ENCODE measurements around the gene FXYD2.

Gene FXYD2

DNA sequence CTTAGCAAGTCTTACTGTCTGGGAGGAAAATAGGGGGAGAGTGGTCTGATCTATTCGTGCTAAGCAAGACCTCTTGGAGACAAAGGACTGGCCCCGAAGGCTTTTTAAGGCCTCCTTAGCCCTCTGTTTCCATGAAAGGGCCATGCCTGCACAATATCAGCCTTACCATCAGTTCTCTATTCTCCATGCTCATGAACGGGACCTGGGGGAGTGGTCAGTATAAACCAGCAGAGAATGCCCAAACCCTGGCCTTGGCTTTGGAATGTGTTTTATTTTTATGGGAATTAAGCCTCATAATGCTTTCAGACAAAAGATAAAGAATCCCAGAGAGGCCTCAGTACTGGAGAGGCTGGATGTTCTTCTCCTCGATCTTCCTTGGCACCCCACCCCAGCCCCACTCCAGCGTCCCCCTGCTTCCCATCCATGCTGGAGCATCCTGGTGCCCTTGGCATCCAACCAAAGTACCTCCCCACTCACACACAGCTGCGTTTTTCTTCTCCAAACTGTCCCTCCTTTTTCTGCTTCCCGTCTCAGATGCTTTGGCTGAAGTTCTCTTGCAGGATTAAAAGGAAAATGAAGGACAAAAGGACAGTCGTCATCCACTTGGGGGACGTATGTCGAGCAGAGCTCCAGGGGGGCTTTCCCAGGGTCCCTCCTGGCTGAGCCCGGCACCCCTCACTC is 33.3 kb upstream of the FXYD2 start:
- no peak for DNase-seq (ENCODE audit: low read depth)

DNA sequence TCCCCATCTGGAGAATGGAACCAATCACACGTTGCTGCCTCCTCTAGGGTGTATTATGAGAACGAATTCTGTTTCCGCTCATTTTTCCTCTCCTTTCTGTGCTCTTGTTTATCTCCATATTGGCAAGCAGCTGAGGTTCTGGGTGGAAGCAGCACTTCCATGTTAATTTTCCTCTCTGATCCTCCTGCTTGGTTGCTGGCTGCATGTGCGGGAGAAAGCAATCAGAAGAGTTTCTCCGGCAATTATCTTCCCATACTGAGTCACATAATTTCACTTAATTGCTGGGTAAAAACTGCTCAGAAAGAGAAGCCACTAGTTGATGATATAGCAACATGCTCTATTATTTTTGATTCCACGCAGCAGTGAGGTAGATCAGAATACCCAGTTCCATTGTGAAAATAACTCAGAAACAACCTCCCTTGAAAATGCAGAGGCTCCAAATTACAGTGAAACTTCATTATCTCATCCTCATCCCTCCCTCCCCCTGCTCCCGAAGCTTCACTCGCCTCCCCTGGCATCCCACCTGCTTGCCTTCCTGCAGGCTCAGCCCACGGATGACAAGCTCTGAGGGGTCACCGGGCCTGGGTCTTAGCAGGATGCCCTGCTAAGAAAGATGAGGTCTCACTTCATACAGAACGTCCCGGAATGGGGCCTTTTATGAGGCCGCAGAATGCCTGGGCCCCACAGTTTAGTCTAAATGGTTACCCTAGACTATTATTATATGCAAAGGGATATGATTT is 31.5 kb upstream of the FXYD2 start:
- DNase-seq (ENCODE audit: low read depth): no peak

DNA sequence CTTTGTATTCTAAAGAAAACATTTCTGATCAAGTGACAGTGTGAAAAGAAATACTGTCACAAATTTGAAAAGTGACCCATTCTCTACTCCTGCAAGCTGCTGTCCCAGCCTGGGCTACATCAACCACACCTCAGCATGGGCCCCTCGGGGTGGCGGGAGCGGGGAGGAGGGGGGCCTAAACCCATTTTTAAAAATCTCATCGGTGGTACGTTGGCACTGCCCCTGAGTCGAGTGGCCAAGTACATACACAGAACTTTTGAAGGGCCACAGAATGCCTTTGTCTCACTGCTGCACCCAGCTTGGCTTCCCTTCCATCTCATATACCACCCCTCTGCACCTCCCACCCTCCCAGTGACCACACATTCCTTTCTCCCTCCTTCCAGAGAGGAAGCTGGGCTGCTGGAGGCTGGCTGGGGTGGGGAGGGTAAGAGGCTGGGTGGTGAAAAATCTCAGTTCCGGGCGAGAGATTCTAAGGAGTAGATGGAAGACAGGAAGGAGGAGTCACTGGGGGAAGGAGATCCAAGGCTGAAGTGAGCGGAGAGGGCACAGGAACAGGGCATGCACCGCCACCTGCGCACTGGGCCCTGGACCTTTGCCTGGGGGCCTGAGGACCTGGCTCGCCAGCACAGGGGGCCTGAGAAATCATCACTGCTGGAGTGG is 30.8 kb upstream of the FXYD2 start:
- no peak for DNase-seq (ENCODE audit: low read depth)

DNA sequence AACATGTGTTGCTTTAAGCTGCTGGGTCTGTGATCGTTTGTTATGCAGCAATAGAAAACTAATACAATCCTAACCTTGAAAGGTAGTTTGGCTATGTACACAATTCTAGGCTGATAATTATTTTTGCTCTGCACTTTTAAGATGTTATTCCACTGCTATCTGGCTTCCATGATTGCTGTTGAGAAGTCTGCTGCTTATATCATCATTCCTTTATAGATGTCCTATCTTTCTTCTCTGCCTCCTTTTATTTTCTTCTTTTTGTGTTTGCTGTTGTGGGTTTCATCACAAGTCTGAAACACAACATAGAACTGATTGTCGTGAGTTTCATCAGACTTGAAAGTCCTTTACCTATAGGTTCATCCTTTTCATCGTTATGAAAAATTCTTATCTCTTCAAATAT is 27.8 kb upstream of the FXYD2 start:
- DNase-seq (ENCODE audit: low read depth): no peak

DNA sequence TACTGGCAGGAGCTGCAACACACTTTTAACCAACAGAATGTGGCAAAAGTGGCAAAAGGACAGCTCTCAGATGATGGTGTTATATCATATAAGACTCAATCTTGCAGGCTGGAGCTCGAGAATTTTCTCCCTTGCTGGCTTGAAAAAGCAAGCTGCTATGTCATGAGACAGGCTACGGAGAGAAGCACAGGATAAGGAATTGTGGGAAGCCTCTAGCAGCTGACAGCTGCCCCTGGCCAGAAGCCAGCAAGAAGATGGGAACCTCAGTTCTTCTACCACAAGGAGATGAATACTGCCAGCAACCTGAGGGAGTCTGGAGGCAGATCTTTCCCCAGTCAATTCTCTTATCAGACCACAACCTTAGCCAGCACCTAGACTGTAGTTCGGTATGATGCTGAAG is 27.3 kb upstream of the FXYD2 start:
- DNase-seq (ENCODE audit: low read depth): no peak

DNA sequence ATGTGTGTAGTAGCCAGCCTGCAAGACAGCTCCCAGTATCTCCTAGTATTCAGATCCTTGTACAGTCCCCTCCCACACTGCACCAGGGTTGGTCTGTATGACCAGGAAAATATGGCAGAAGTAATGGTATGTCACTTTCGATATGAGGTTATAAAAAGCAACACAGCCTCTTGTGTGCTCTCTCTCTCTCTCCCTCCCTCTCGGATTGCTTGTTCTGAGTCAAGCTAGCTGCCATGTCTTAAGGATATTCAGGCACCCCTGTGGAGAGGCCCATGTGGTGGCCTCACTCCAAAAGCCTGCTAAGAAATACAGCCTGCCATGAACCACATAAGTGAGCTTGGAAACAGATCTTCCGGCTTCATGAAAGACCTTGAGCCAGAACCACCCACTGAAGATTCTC is 26.6 kb upstream of the FXYD2 start:
- DNase-seq (ENCODE audit: low read depth): no peak

DNA sequence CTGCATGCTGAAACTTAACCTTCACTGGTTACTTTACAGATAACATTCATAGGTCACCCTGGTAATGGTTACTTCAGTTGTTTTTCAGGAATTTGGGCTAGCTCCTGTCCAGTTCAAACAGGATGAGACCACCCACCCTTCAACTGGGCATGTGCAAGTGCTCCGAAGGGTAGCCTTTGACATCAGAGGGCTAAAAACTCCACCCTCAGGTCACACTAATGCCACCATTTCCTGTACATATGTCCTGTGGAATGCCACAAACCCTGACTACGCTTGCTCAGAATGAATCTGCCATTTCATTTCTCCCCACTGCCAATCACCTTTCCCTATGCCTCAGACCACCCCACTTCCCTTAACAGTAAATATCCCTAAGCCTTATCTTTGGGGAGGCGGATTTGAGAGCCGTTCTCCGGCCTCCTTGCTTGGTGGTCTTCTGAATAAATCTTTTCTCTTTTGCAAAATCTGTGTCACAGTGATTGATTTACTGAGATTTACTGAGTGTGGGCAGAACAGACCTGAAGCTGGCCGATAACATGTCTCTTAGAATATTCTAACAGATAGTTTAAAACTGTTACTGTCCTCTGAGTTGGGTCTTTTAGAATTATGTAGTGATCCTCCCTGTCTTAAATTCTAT is 25.4 kb upstream of the FXYD2 start:
- no peak for DNase-seq (ENCODE audit: low read depth)

DNA sequence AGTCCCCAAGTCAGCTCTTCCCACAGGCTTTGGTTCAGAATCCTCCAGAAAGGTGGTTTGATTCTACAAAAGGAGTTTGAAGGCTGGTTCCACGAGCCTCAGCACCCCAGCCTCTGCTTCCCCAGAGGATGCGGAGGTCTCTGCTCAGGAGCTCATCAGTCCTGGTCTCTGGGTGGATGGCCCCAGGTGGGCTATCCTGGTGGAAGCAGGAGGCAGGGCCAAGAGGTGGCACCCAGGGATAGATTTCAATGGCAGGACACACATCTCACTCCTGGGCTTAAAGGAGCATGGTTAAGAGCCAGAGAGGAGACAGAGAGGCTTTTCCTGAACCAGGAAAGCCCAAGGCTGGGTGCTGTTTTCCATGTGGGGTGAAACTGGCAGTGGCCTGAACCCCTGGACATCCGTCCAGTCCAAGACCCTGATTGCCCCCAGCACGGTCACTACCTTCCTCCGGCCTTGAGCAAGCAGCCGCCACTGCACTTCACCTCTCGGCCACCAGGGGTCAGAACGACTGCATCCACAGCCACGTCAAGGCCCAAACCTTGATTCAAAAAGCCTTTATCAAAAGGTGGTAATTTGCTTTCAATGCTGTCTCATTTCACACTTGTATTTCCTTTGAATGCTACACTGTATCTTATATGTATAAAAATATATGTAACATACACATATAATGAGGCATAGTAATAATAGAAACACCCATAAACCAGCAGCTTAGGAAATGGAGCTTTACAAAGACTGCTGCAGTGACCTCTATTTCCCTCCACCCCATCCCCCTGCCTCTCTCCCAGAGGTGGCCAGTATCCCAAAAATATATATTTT is 19.3 kb upstream of the FXYD2 start:
- peak; percentile 76 for DNase-seq (ENCODE audit: low read depth)

DNA sequence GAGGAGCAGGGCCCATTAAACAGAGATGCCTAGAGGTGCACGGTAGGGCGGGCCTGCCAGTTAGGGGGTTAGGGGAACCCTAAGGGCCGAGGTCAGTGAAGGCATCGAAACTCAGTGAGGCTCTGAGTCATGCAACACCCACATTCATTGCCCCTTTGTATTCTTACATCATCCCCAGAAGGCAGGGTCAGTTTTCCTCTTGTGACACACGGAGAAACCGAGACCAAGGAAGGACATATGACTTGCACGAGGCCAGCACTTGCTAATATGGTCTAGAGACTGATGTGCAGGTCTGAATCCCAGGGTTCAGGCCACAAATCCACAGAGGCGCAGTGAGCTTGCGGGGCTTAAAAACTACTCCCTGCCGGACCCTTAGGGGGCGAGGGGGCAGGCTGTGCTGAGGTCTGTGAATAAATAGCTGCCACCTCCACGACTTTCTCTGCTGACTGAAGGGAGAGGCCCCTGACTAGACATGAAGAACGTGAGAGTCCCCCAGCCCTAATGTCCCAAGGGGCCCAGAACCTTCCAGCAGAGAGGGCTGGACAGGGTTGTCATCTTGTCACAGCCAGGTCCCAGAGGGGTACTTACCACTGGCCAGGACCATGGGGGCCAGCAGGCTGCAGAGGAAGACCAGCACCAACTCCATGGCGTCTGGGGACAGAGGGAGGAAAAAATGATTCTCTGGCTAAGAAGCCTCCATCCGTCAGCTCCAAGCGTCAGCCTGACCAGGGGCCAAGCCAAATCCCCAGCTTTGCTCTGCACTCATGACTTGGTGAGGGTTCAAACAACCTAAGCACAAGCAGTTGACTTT is 17.8 kb upstream of the FXYD2 start:
- no peak for DNase-seq (ENCODE audit: low read depth)

DNA sequence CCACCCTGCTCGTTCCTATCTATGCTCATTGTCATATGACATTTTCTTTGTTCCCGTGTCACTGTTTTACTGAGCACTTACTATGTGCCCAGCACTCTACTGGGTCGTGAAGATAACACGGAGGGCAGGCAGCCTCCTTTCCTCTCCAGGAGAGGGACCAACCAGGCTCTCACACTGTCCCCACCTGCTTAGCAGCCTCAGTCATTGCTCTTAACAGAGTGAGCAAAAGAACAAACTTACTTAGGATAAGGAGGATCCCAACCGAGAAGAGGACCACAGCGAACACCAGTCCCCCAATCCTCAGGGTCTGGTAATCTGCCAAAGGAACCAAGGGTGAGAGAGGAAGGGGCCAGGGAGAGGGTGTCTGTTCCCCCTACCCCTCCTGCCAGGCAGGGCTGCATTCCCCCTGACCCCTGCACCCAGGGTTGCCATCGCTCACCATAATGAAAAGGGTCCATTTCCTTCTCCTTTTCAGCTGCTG is 17.0 kb upstream of the FXYD2 start:
- DNase-seq (ENCODE audit: low read depth): no peak

DNA sequence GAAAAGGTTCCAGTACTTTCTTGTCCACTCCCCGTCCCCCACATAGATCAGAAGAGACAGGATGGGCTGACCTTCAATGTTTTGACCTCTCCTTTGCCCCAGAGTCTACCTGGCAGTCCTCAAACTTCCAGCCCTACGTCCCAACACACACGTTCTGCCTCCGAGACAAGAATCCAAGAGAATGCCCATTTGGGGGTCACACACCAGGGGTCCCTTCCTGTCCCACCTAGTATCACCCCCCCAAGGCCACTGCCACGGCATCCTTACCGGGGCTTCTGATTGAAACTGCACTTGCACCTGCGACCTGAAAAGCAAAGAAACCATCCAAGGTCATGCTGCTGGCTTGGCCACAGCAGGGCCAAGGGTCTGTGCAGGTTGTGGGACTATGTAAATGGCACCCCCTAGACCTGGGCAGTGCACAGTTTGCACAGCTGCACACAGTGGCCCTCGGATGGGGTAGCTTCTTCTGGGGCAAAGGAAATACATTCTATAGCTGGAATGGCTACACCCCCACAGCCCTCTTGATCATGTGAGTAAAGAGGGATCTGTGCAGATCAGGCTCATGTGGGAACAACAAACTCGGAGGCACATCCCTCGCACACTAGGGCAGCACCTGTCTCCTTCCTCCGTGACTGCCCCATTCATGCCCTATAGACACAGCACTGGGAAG is 16.5 kb upstream of the FXYD2 start:
- no peak for DNase-seq (ENCODE audit: low read depth)

DNA sequence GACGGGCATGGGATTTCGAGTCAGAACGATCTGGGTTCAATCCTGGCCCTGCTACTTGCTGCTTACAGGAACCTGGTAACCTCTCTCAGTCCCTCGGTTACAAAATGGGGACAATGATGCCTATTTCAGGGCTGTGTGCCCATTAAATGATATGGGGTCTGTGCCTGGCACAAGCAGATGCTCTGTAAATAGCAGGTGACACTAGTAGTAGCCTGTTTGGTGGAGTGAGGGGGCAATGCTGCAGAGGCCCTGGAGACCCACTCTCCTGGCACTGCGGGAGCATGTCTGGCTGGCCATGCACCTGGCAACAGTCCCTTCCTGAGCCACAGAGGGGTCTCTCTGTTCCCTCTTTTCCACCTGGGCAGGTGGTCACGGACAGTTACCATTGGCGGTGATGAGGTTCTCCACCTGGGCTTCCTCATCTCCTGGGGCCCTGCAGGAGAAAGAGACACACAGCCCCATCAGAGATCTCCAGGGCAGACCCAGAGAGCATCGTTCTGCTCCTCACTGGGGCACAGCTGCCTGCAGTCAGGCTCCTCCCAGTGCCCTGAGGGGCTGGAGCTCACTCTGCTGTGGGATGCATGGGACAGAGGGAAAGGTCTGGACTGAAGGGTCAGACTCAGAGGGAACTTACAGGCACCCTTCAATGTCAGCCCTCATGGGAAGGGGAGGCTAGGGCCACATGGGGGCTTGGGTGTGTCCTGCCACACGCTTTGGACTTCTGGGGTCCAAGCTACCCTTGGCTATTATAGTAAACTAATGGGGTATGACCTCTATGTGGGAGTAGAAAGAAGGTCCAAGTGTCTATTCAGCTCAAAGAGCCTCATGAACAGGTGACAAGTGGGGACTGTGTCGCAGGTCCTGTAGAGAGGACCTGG is 15.6 kb upstream of the FXYD2 start:
- DNase-seq (ENCODE audit: low read depth): no peak

DNA sequence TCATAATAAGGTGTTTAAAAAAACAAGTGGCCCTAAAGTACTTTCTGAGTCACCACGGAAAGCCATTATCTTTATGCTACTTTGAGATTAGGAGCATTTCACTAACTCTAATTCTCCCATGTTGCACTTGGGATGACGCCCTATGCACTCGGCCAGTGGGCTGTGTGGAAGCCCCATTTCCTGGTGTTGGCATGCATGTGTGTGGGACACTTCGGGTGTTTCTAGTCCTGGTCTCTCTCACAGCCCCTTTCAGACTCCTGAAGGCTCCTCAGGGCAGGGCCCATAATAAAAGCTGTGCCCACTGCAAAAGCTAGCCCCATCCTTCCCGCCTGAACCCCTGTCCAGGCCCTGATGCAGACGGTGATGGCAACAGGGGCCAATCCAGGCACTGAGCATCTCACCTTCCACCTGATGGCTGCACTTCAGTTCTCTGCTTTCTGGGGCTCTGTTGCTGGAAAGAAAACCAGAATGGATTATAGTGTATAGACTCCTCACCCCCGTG is 14.9 kb upstream of the FXYD2 start:
- no peak for DNase-seq (ENCODE audit: low read depth)

DNA sequence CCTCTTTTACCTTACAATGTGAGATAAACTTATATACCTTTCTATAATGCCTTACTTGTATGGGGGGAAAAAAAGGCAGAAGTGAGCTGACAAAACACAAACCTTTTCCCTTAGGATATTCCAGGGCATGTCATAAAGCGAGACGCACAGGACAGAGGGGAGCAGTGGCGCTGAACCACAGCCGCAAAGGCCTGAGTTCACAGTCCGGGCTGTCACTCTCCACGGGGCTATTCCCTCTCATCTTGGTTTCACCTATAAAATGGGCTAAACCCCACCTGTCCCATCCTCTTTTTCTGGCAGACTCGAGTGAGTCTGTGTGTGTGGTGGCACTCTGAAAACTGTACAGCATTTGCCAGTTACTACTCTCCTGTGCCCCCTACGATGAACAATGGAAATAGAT is 14.4 kb upstream of the FXYD2 start:
- no peak for DNase-seq (ENCODE audit: low read depth)

DNA sequence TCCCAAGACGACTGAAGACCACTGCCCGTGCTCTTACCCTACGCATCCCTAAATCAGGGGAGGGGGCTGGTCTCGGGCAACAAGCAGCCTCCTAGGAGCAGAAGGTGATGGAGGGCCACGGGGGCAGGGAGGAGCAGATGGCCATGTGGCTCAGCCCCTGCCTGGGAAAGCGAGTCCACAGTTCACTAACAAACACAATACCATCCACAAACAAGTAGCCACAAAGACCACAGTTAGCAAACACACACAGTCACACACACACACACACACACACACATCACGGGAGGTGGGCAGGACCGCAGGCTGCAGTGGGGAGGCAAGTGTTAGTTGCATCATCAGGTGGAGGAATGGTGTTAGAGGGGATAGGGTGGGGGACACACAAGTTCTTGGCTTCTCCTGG is 13.2 kb upstream of the FXYD2 start:
- DNase-seq (ENCODE audit: low read depth): no peak

DNA sequence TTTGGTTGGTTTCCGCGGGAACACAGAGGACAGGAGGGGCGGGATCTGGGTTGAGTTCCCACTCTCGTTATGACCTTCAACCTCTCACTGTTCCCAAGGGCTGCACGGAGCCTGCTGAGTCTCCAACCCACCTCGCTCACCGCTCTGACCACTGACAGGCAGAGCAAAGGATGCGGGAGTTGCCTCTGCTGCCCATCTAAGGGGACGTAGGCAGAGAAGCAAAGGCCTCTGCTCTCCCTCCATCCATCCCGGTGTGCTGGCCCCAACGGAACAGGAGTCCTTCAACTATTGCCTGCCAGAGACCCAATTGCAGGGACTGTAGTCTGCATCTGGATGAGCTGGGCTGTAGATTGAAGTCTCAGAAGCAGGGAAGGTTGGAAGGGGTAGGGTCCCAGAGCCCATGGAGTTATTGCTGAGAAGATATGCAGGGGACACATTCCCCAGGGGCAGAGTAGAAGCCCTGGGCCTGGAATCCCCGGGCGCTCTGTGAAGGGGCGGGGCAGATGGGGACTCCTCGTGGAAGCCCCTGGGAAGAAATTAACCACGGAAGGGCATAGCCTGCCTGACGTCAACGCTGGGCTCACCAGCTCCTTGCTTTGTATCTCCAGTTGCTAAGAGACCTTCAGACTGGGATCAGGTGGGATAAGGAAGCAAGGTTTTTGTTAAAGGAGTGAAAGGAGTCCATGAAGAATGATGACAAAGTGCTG is 12.7 kb upstream of the FXYD2 start:
- no peak for DNase-seq (ENCODE audit: low read depth)

DNA sequence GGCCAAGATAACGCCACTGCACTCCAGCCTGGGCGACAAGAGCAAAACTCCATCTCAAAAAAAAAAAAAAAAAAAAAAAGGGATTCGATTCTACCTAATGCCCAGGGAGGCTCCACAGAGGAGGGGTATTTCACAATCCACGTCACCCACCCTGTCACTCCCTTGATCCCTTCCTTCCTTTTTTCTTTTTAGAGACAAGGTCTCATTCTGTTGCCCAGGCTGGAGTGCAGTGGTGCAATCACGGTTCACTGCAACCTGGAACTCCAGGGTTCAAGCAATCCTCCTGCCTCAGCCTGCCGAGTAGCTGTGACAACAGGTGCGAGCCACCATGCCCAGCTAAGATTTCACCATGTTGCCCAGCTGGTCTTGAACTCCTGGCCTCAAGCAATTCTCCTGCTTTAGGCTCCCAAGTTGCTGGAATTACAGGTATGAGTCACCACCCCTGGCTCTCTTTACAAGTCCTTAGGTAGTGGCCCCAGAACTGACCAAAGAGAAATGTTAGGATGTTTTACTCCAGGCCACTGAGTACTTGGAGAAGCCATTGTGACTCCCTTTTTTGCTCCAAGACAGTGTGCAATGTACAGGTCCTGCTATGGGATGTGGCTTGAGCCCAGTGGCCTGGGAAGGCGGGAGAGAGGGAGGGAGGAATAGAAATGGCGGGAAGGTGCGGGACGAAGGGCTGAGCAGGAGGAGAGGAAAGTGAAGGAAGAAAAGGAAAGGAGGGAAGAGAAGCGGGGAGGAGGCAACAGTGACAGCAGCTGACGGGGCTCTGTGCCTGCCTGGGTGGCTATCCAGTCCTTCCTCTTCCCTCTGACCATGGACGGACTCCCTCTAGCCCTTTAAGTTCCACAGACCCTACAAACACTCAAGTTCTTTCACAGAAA is 11.8 kb upstream of the FXYD2 start:
- no peak for DNase-seq (ENCODE audit: low read depth)

DNA sequence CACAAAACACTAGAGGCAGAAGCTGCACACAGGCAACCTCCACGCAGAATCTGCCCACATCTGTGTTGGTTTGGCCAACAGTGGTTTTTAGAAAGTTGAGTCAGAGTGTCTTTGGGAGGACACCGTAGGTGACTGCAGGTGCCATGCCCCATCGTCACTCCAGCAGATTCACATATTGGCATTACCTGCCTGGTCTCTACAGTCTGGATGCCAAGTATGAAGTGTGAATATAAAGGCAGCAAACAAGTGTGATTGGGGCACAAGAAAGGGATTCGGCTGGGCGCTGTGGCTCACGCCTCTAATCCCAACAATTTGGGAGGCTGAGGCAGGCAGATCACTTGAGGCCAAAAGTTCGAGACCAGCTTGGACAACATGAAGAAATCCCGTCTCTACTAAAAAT is 11.0 kb upstream of the FXYD2 start:
- no peak for DNase-seq (ENCODE audit: low read depth)

Data from activated gamma-delta T cell treated with anti-CD3 and anti-CD28 coated beads, Interleukin-2, amount 50 U/mL, for 16 hours (primary cell).